ENCODE data around the gene TMOD2. TPM values are rescaled to one million over a fixed set of nuclear protein-coding genes. Genes with fewer than 3 reads are reported as not detected.
"Not testable (repeated sequence)": the region's sequence is repeated elsewhere in the genome, so short reads cannot be mapped to it uniquely, and the experiment has no call there.

The TMOD2 gene
- total RNA-seq, 2 experiments from 2014 or later, result 0.44 TPM; not detected in 1

- Histone ChIP-seq H3K36me3 (ENCODE audit: insufficient read depth, low read length) (no peaks in the 10 kb centered on the region), H2AFZ (ENCODE audit: low read length) (no peak overlapping the region), H4K20me1 (ENCODE audit: insufficient read depth, low read length) (no peaks in the 10 kb centered on the region), H3K4me1 (ENCODE audit: insufficient read depth, low read length, poor library complexity, severe bottlenecking) (no peaks in the 10 kb centered on the region), H3K4me2 (ENCODE audit: low read length) (no peak overlapping the region), H3K79me2 (ENCODE audit: insufficient read depth, low read depth, low read length) (no peaks in the 10 kb centered on the region), H3K27ac (ENCODE audit: low read depth, low read length, poor library complexity, severe bottlenecking) (no peak overlapping the region), H3K4me3 (ENCODE audit: low read depth, low read length, poor library complexity, severe bottlenecking) (no peak overlapping the region), H3K9me2 (ENCODE audit: insufficient read depth, low read length) (no peaks in the 10 kb centered on the region), H3K9me3 (ENCODE audit: low read length) (no peaks in the 10 kb centered on the region)
- TF ChIP-seq CTCF (conservative IDR thresholded peaks at IDR 0.05; ENCODE audit: low read length), result peak; percentile 75
- no peak for TF ChIP-seq EZH2phosphoT487 (IDR thresholded peaks at IDR 0.05; ENCODE audit: borderline replicate concordance, low read depth, low read length)
- no TSS peak for BruUV-seq (replicated peaks)
- intact Hi-C loops (cut with micrococcal nuclease; ENCODE audit: unreplicated experiment), result no loop called here
- peak; percentile 25 for DNase-seq (ENCODE audit: low spot score)
- ChIA-PET CTCF (ENCODE audit: unreplicated experiment) (no interaction called here), POLR2A (interaction anchor here (0.7 kb wide), 1 partner anchor 12 kb away, joined by 3 read pairs; no protein-coding TSS in a partner anchor)
Measured at GRCh38 chr15:51782357-51782896, 31.0 kb downstream of the TMOD2 start.

- Histone ChIP-seq H3K4me1 (ENCODE audit: insufficient read depth, low read length, poor library complexity, severe bottlenecking) (no peaks in the 10 kb centered on the region), H3K9me3 (ENCODE audit: low read length) (no peaks in the 10 kb centered on the region), H3K79me2 (ENCODE audit: insufficient read depth, low read depth, low read length) (no peaks in the 10 kb centered on the region), H3K27ac (ENCODE audit: low read depth, low read length, poor library complexity, severe bottlenecking) (no peak overlapping the region), H2AFZ (ENCODE audit: low read length) (no peak overlapping the region), H3K4me3 (ENCODE audit: low read depth, low read length, poor library complexity, severe bottlenecking) (no peak overlapping the region), H4K20me1 (ENCODE audit: insufficient read depth, low read length) (no peaks in the 10 kb centered on the region), H3K36me3 (ENCODE audit: insufficient read depth, low read length) (no peaks in the 10 kb centered on the region), H3K4me2 (ENCODE audit: low read length) (no peak overlapping the region), H3K9me2 (ENCODE audit: insufficient read depth, low read length) (no peaks in the 10 kb centered on the region)
- ChIA-PET CTCF (ENCODE audit: unreplicated experiment) (interaction anchor here (1.4 kb wide), 1 partner anchor 8 kb away, joined by 3 read pairs; no protein-coding TSS in a partner anchor), POLR2A (interaction anchor here (0.5 to 1.1 kb wide), 3 partner anchors 69 to 138 kb away, joined by 3 read pairs; no protein-coding TSS in a partner anchor)
- TF ChIP-seq CTCF (conservative IDR thresholded peaks at IDR 0.05; ENCODE audit: low read length) (no peak), EZH2phosphoT487 (IDR thresholded peaks at IDR 0.05; ENCODE audit: borderline replicate concordance, low read depth, low read length) (no peak)
- no TSS peak for BruUV-seq (replicated peaks)
- intact Hi-C loops (cut with micrococcal nuclease; ENCODE audit: unreplicated experiment), result no loop called here
- no peak for DNase-seq (ENCODE audit: low spot score)
Measured at GRCh38 chr15:51783967-51784366, 32.6 kb downstream of the TMOD2 start.

GRCh38 chr15:51787130-51787529 lies 35.7 kb downstream of the TMOD2 start:
- intact Hi-C loops (cut with micrococcal nuclease; ENCODE audit: unreplicated experiment); H3K27ac ChIP-seq (ENCODE audit: low read depth, low read length, poor library complexity, severe bottlenecking); DNase-seq (ENCODE audit: low spot score); H3K4me2 ChIP-seq (ENCODE audit: low read length); H3K9me2 ChIP-seq (ENCODE audit: insufficient read depth, low read length); H3K9me3 ChIP-seq (ENCODE audit: low read length); H3K79me2 ChIP-seq (ENCODE audit: insufficient read depth, low read depth, low read length); CTCF ChIA-PET (ENCODE audit: unreplicated experiment); H3K36me3 ChIP-seq (ENCODE audit: insufficient read depth, low read length); BruUV-seq (replicated peaks); H3K4me1 ChIP-seq (ENCODE audit: insufficient read depth, low read length, poor library complexity, severe bottlenecking); H4K20me1 ChIP-seq (ENCODE audit: insufficient read depth, low read length); H2AFZ ChIP-seq (ENCODE audit: low read length); POLR2A ChIA-PET; H3K4me3 ChIP-seq (ENCODE audit: low read depth, low read length, poor library complexity, severe bottlenecking): not testable (repeated sequence)

GRCh38 chr15:51792474-51792873 lies 41.1 kb downstream of the TMOD2 start:
- POLR2A ChIA-PET; H3K27ac ChIP-seq (ENCODE audit: low read depth, low read length, poor library complexity, severe bottlenecking); H3K4me1 ChIP-seq (ENCODE audit: insufficient read depth, low read length, poor library complexity, severe bottlenecking); BruUV-seq (replicated peaks); H3K9me2 ChIP-seq (ENCODE audit: insufficient read depth, low read length); H3K79me2 ChIP-seq (ENCODE audit: insufficient read depth, low read depth, low read length); H4K20me1 ChIP-seq (ENCODE audit: insufficient read depth, low read length); H3K9me3 ChIP-seq (ENCODE audit: low read length); H3K36me3 ChIP-seq (ENCODE audit: insufficient read depth, low read length); intact Hi-C loops (cut with micrococcal nuclease; ENCODE audit: unreplicated experiment); H3K4me2 ChIP-seq (ENCODE audit: low read length); H3K4me3 ChIP-seq (ENCODE audit: low read depth, low read length, poor library complexity, severe bottlenecking); H2AFZ ChIP-seq (ENCODE audit: low read length); DNase-seq (ENCODE audit: low spot score); CTCF ChIA-PET (ENCODE audit: unreplicated experiment): not testable (repeated sequence)

Measured in OCI-LY7 (cell line).